ENCODE results near the gene RHOB.

- no peak for TF ChIP-seq CTCF (IDR thresholded peaks at IDR 0.05; ENCODE audit: low read depth, low read length, missing input control)
- no peak for TF ChIP-seq FOXA1 (IDR thresholded peaks at IDR 0.05)
- no peak for TF ChIP-seq TAF1 (conservative IDR thresholded peaks at IDR 0.05)
- TF ChIP-seq MAX (IDR thresholded peaks at IDR 0.05): no peak
- TF ChIP-seq RAD21 (IDR thresholded peaks at IDR 0.05): no peak
These were observed 32.1 kb downstream of the RHOB start for GRCh38 chr2:20478961-20479360.

Measured in liver (tissue), 3 donors.